ENCODE measurements around the gene CXXC5. TPM values are rescaled to one million over a fixed set of nuclear protein-coding genes. Genes with fewer than 3 reads are reported as not detected.

The CXXC5 gene
- polyA plus RNA-seq, 4 donors = 219 to 241 (median 229) TPM

DNA sequence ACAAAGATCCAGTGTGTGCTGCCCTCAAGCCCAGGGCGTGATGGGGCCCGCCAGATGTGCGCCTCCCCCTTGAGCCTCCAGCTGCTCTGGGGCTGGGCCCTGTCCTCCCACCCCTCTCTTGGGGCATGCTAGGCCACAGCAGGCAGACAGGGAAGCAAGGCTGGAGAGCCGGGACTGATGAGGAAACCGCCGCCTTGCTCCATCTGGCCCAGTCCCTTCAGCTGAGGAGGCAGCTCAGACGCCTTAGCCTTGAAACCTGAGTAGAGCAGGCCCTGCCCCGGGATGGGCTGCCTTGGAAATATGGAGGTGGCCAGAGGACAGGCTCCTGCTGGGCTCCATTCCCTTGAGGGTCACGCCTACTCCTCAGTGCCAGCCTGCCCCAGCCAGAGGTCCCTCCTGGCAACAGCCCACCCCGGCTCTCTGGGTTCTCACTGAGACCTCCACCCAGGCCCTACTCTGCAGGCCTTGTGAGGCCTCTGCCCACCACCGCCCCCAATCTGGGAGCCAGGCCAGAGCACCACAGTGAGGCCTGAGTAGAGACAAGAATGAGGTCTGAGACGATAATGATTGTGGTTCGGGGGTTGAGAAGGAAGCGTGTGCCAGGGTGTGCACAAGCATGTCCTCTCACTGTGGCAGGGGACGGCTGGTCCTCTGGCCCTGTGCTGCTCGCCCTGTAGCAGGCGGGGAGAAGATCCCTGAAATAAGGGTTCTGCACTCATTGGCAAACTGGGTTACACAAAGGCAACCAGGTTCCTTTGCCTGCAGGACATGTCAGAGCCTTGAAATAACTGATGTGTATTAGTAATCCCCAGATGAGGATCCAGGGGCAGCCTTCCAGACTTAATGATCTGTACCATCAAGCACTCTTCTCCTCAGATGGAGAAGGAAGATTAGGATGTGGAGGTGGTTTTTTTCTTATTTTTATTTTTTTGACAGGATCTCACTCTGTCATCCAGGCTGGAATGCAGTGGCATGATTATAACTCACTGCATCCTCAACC, 30.9 kb downstream of the CXXC5 start:
- DNase-seq (ENCODE audit: low read depth in 4 of 4, low spot score in 3 of 4) = no peak

DNA sequence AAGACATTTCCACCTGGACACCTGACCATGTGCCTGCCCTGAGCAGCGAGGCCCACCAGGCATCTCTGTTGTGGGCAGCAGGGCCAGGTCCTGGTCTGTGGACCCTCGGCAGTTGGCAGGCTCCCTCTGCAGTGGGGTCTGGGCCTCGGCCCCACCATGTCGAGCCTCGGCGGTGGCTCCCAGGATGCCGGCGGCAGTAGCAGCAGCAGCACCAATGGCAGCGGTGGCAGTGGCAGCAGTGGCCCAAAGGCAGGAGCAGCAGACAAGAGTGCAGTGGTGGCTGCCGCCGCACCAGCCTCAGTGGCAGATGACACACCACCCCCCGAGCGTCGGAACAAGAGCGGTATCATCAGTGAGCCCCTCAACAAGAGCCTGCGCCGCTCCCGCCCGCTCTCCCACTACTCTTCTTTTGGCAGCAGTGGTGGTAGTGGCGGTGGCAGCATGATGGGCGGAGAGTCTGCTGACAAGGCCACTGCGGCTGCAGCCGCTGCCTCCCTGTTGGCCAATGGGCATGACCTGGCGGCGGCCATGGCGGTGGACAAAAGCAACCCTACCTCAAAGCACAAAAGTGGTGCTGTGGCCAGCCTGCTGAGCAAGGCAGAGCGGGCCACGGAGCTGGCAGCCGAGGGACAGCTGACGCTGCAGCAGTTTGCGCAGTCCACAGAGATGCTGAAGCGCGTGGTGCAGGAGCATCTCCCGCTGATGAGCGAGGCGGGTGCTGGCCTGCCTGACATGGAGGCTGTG, 32.4 kb downstream of the CXXC5 start:
- DNase-seq (ENCODE audit: low read depth in 4 of 4, low spot score in 3 of 4) = no peak

GRCh38 chr5:139681112-139681458, 32.9 kb downstream of the CXXC5 start:
- no peak for DNase-seq (ENCODE audit: low read depth in 4 of 4, low spot score in 3 of 4)

DNA sequence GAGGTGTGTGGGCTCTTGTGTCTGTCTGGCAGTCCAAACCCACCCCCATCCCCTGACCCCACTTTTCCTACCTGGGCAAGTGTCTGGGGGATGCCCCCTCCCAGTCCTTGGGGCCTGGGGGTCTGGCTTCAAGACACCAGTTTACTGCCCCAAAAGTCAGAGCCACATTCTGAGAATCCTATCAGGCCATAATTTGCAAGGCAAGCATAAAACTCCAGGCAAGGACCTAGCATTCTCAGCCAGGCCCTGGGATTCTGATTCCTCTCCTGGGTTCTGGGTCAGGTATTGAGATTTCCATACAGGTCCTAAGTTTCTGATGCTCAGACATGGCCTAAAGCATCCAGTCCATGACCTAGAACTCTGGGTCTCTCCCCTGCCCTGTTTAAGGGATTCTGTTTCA, 33.3 kb downstream of the CXXC5 start:
- DNase-seq (ENCODE audit: low read depth in 4 of 4, low spot score in 3 of 4) = no peak

DNA sequence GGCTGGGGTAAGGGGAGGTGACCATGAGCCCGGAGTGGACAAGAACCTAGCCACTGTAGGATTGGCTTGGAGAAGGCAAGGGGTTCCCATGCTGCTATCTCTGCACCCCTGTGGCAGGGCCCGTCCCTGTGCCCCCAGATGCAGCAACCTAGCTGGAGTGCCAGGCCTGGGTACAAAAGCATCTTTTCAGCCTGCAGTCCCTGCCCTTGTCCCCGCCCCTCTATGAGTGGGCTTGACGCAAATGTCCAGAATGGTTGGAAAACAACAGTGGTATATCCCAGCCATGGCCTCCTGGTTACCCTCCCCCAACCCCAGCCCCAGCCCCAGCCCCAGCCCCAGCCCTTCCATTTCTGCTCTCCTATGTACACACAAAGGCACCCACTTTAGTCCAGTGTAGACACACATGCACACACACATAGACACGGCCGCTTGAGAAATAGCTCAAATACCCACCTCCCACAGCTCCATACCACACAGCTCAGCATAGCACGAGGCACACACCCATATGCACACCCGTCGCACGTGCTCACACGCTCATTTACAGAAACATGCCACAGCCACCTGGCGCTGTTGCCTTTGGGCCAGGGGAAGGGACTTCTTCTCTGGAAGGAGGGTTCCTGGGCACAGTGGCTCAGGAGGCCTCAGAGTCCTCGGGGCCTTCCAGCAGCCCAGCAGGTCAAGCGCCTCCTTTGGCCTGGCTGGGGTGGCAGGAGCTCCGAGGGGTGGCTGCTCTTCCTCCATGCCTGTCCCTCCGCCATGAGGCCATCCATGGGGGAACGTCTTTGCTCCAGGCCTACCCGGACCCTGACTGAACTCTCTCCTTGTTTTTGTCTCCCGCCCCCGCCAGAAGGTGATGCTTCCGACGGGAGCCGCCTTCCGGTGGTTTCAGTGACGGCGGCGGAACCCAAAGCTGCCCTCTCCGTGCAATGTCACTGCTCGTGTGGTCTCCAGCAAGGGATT, 34.1 kb downstream of the CXXC5 start:
- DNase-seq (ENCODE audit: low read depth in 4 of 4, low spot score in 3 of 4) = no peak

DNA sequence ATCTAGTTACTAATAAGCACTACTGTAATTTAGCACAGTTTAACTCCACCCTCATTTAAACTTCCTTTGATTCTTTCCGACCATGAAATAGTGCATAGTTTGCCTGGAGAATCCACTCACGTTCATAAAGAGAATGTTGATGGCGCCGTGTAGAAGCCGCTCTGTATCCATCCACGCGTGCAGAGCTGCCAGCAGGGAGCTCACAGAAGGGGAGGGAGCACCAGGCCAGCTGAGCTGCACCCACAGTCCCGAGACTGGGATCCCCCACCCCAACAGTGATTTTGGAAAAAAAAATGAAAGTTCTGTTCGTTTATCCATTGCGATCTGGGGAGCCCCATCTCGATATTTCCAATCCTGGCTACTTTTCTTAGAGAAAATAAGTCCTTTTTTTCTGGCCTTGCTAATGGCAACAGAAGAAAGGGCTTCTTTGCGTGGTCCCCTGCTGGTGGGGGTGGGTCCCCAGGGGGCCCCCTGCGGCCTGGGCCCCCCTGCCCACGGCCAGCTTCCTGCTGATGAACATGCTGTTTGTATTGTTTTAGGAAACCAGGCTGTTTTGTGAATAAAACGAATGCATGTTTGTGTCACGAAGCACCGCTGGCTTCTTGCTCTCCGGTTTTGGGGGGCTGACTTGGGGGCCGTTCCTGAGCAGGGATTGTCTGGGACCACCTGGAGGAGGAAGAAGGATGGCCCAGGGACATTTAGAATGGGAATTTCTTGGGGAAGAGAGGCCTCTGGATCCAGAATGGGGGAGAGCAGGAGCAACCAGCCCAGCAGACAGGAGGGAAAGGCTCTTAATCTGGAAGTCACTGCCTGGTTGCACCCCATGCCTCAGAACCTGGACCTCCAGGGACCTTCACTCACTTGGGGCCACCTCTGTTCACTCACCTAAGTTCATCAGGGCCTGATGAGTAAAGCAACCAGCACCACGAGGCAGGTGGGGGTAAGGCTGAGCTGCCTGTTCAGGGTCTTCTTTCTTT, 35.4 kb downstream of the CXXC5 start:
- DNase-seq (ENCODE audit: low read depth in 4 of 4, low spot score in 3 of 4) = no peak

DNA sequence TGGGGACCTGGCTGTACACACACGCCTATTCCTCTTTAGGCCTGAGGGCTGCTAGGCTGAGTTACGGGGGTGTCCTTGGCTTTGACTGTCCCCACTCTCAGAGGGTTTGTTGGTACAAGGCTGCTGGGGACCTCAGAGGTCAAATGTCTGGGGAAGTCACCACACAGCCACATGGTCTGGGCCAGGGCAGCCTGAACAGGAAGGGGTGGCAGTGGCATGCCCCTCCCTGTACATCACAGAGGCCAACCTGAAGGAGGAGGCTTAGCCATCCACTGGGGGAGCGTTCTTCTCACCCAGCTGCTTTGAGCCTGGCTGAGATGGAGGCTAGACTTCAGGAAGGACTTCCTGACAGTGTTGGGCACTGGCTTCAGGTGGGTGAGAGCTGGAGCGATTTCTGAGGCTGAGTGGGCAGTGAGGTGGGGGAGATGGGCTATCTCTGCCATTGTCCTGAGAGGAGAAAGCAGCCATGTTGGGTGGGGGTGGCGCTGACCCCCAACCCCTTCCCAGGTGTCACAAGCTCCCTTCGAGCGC, 36.3 kb downstream of the CXXC5 start:
- DNase-seq (ENCODE audit: low read depth in 4 of 4, low spot score in 3 of 4) = no peak

DNA sequence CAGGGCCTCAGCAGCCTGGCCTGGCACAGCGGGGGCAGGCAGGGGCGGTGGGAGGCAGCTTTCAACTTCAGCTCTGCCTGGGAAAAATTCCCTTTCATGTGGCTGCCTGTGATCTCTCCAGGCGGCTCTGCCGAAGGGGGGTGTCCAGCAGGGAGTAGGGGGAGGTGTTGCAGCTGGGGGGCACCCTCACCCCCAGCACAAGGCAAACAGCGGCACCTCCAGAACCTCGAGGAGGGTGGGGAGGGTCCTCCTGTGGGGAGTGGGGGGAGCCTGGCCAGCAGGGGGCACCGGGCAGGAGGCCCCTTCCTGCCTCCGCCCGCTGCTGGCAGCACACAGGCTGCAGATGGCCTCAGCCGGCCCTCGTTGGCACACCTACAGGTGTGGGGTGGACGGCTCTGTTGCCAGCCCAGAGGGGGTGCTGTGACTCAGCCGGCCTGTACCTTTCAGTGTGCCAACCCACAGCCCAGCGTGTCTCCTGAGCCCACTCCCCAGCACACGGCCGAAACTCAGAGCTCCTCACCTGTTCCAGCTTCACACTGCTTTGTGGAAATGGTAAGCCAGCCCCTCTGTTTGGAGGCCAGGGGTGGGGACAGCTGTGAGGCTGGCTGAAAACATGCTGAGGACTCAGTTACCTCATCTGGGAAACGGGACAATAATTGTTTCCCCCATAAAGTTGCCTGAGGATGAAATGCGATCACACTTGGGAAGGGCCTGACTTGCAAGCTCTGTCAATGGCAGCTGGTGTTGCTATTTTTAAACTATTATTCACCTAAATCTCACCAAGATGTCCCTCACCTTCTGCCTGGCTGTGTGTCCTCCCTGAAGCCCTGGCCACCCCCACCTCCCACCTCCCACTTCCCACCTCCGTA, 37.0 kb downstream of the CXXC5 start:
- DNase-seq (ENCODE audit: low read depth in 4 of 4, low spot score in 3 of 4) = no peak

DNA sequence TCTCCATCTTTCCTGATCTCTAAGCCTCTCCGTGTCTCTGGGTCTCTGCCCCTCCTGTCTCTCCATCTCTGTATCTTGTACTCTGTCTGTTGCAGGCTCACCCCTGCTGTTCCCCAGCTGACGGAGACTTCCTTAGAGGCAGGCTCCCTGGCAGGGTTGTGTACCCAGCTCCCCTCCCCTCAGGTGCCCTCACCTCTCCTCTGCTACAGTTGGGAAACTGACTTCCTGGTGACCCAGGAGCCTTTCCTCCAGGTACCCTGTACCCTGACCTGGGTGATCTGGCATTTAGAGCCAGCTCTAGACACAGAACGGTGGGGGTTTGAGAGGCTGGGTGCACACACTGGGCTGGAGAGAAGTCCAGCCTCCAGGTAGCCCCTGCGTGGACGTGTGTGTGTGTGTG, 37.7 kb downstream of the CXXC5 start:
- DNase-seq (ENCODE audit: low read depth in 4 of 4, low spot score in 3 of 4) = no peak

DNA sequence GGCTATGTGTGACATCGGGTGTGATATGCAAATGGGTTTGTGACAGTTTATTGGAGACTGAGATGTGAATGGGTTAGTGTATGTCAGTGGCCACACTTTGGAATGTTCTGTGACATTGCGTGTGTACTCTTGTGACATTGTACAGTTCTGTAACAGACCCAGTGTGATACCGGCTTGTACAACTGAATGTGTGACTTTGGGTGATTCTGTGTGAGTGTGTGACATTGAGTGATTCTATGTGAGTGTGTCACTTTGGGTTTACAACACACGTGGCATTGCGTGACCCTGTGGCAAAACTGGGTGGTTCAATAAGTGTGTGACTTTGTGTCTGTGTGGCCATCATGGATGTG, 38.2 kb downstream of the CXXC5 start:
- no peak for DNase-seq (ENCODE audit: low read depth in 4 of 4, low spot score in 3 of 4)

GRCh38 chr5:139686706-139687441, 38.7 kb downstream of the CXXC5 start:
- DNase-seq (ENCODE audit: low read depth in 4 of 4, low spot score in 3 of 4) = no peak

DNA sequence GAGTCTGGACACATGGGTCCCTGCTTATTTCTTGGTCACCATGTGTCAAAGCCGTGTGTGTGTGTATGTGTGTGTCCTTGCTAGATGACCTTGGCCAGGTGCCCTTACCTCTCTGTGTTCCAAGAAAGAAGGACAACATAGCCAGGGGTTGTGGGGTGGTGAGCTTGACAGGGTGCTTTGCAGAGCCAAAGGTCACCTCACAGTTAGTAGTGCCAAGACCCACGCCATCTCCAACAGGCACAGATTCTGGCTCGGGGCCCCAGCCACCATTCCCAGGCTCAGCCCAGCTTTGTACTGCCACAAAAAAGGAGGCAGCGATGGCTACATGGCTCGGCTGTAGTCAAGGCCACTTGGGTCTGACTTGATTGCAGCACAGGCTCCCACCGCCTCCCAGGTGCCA, 39.5 kb downstream of the CXXC5 start:
- DNase-seq (ENCODE audit: low read depth in 4 of 4, low spot score in 3 of 4) = no peak

- DNase-seq (ENCODE audit: low read depth in 4 of 4, low spot score in 3 of 4) = no peak
These were observed 40.0 kb downstream of the CXXC5 start for GRCh38 chr5:139688088-139688702.

DNA sequence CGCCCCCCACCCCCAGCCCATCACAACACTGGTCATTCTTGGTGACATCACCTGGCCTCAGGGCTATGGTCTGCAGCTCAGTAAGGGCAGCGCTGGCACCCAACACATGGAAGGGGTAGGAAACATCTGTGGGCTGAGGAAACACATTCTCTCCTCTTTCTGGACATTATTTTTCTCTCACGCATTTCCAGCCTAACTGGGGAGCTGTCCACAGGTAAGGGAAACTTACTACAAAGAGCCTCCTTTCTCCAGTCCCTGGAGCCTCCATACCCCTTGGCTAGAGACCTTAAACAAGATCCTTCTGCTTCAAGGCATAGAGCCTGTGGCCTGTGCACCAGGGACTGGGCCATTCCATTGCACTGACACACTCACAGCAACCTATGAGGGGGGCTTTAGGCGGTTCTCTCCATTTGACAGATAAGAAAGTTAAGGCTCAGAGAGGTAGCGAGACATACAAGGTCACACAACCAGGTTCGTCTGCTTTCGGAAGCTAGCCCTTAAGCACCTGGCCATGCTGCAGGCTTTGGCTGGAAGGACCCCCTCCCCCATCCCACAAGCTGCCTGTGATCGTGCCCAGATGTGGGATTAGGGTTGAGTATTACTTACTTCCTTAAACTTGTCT, 40.7 kb downstream of the CXXC5 start:
- DNase-seq (ENCODE audit: low read depth in 4 of 4, low spot score in 3 of 4) = no peak

- no peak for DNase-seq (ENCODE audit: low read depth in 4 of 4, low spot score in 3 of 4)
These were observed 41.5 kb downstream of the CXXC5 start for GRCh38 chr5:139689631-139690063.

DNA sequence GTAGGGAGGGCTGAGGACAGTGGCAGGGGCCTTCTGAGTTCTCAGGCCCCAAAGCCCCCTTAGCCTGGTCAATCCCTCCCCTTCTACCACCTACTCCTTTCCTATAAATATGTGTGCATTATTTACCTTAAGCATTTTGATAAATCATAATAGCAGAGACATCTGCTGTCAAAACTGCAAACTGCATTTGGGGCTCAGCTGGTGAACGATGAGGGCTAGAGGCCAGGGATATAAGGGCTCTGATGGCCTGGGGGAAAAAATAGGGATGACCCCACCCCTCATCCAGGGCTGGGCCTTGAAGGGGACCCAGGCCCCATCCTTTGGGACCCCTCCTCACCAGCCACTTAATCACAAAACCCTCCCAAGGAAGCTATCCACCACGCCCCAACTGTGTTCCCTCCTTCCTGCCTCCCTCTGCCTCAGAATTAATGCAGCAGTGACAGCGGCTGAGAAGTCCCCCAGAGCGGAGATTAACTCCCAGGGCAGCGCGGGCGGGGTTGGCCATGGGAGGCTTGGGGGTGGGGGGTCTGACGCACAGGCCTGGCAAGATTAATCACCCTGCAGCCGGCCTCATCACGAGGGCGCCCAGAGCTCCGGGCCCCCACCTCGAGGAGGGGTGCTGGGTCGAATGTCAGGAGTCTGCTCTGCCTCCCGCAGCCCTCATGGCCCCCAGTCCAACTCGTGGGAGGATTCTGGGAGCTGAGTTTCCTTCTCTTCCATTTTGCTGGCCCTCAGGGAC, 42.1 kb downstream of the CXXC5 start:
- DNase-seq (ENCODE audit: low read depth in 4 of 4, low spot score in 3 of 4) = no peak
